GM23338 (cell line): Measurements from ENCODE around the gene SRGN. TPM values are rescaled to one million over a fixed set of nuclear protein-coding genes. Genes with fewer than 3 reads are reported as not detected.

Experiments
- ATAC-seq: fragments of 200-7000 bp; cut with Tn5 transposase; 3 replicates; pipeline ENCODE4 v1.9.1; 2020
- DNase-seq: peaks from one replicate; pipeline ENCODE4 v3.0.0-alpha.2; 2015; ENCODE audit warnings: low spot score
- H2AFZ ChIP-seq: fragments of 200-600 bp; sonication (generic); 2 replicates; pipeline ENCODE4 v1.8.0; 2016; ENCODE audit warnings: antibody characterized with exemption, mild to moderate bottlenecking, moderate library complexity
- H3F3A ChIP-seq: fragments of 200-600 bp; sonication (generic); replicated peaks from 2 replicates; pipeline ENCODE4 v1.8.0; 2017; ENCODE audit warnings: antibody characterized with exemption, mixed run types, low read depth
- H3K27ac ChIP-seq: fragments of 200-600 bp; sonication (generic); 2 replicates; pipeline ENCODE4 v1.6.1; 2016; ENCODE audit warnings: low read depth
- H3K27me3 ChIP-seq: fragments of 200-600 bp; sonication (generic); 2 replicates; pipeline ENCODE4 v1.8.0; 2016; ENCODE audit warnings: mild to moderate bottlenecking, mixed run types, moderate library complexity; ENCODE audit not compliant: insufficient read depth
- H3K36me3 ChIP-seq: fragments of 200-600 bp; sonication (generic); 2 replicates; pipeline ENCODE4 v1.8.0; 2016; ENCODE audit warnings: mild to moderate bottlenecking; ENCODE audit not compliant: insufficient read depth
- H3K4me1 ChIP-seq: fragments of 200-600 bp; sonication (generic); 2 replicates; pipeline ENCODE4 v1.8.0; 2016; ENCODE audit warnings: mild to moderate bottlenecking, moderate library complexity; ENCODE audit not compliant: insufficient read depth
- H3K4me2 ChIP-seq: fragments of 200-600 bp; sonication (generic); 2 replicates; pipeline ENCODE4 v1.7.1; 2017; ENCODE audit warnings: mixed run types
- H3K4me3 ChIP-seq: fragments of 200-600 bp; sonication (generic); 2 replicates; pipeline ENCODE4 v1.6.1; 2016; ENCODE audit warnings: mixed run types
- H3K79me2 ChIP-seq: fragments of 200-600 bp; sonication (generic); replicated peaks from 2 replicates; pipeline ENCODE4 v1.8.0; 2017; ENCODE audit warnings: mild to moderate bottlenecking; ENCODE audit not compliant: insufficient read depth
- H3K9me2 ChIP-seq: fragments of 200-600 bp; sonication (generic); 2 replicates; pipeline ENCODE4 v1.8.0; 2017; ENCODE audit not compliant: insufficient read depth
- H4K20me1 ChIP-seq: fragments of 200-600 bp; sonication (generic); replicated peaks from 2 replicates; pipeline ENCODE4 v1.8.0; 2017; ENCODE audit warnings: mild to moderate bottlenecking; ENCODE audit not compliant: insufficient read depth
- H3K27ac Mint-ChIP-seq: 2 replicates; pipeline ENCODE4 v1.8.0; 2020; ENCODE audit warnings: inconsistent platforms, mild to moderate bottlenecking, moderate library complexity, mixed read lengths
- H3K27me3 Mint-ChIP-seq: 3 replicates; pipeline ENCODE4 v1.8.0; 2022; ENCODE audit warnings: low read depth, mild to moderate bottlenecking, moderate library complexity, mixed read lengths, inconsistent platforms; ENCODE audit not compliant: insufficient read depth, poor library complexity
- H3K36me3 Mint-ChIP-seq: 3 replicates; pipeline ENCODE4 v1.8.0; 2021; ENCODE audit warnings: low read depth, mild to moderate bottlenecking, inconsistent platforms, moderate library complexity, mixed read lengths
- H3K4me1 Mint-ChIP-seq: 3 replicates; pipeline ENCODE4 v1.8.0; 2020; ENCODE audit warnings: mild to moderate bottlenecking, inconsistent platforms, mixed read lengths
- H3K4me3 Mint-ChIP-seq: 3 replicates; pipeline ENCODE4 v1.8.0; 2021; ENCODE audit warnings: moderate library complexity, mild to moderate bottlenecking, inconsistent platforms, mixed read lengths
- H3K9me3 Mint-ChIP-seq: 3 replicates; pipeline ENCODE4 v1.8.0; 2020; ENCODE audit warnings: moderate library complexity, mild to moderate bottlenecking, inconsistent platforms, mixed read lengths
- CREB1 ChIP-seq: fragments of 250-450 bp; sonication (Bioruptor Pico); IDR thresholded peaks from 2 replicates; pipeline ENCODE4 v1.5.0; 2020; ENCODE audit warnings: low read depth, mild to moderate bottlenecking, moderate library complexity
- EZH2 ChIP-seq: fragments of 200-600 bp; sonication (generic); IDR thresholded peaks from one replicate; pipeline ENCODE4 v1.8.0; 2017; ENCODE audit warnings: antibody characterized with exemption, mild to moderate bottlenecking, low read depth; ENCODE audit not compliant: unreplicated experiment
- JUNB ChIP-seq: IDR thresholded peaks from one replicate; pipeline ENCODE4 v1.6.1; 2016; ENCODE audit warnings: antibody characterized with exemption; ENCODE audit not compliant: unreplicated experiment
- POLR2AphosphoS5 ChIP-seq: IDR thresholded peaks from 2 replicates; pipeline ENCODE4 v1.6.1; 2016; ENCODE audit warnings: antibody characterized with exemption, low read depth
- STAT1 ChIP-seq: IDR thresholded peaks from one replicate; pipeline ENCODE4 v1.6.1; 2016; ENCODE audit warnings: antibody characterized with exemption; ENCODE audit not compliant: unreplicated experiment
- ZNF114 ChIP-seq: fragments of 250-450 bp; sonication (Bioruptor Pico); IDR thresholded peaks from 2 replicates; pipeline ENCODE4 v1.5.0; 2020; ENCODE audit warnings: mild to moderate bottlenecking, moderate library complexity
- ZNF331 ChIP-seq: fragments of 250-450 bp; sonication (Bioruptor Pico); IDR thresholded peaks from 2 replicates; pipeline ENCODE4 v1.5.0; 2020; ENCODE audit warnings: low read depth, mild to moderate bottlenecking, moderate library complexity
- polyA plus RNA-seq: library from polyadenylated mRNA; unstranded; fragments of >200 nt; fragmentation: Nextera tagmentation; extraction: Ambion mirVana; gene quantifications from 2 replicates; pipeline ENCODE4 v1.2.1, GENCODE V29; 2016
- total RNA-seq: library from RNA; depleted of rRNA; stranded (reverse); fragments of >200 nt; shearing (Covaris generic); gene quantifications from 2 replicates; pipeline ENCODE4 v1.2.3, GENCODE V29; 2014
- TF ChIP-seq, protein P1 (sequence below), 2 experiments: fragments of 200-600 bp in 1 of 2; sonication (generic) in 1 of 2; conservative IDR thresholded peaks; 2 replicates each; pipeline versions ENCODE4 v1.5.1 to v1.6.1; 2016 to 2017; ENCODE audit warnings: antibody characterized with exemption in 2 of 2, low read depth in 2 of 2, mild to moderate bottlenecking in 2 of 2, moderate library complexity in 1 of 2
- TF ChIP-seq, protein P2 (sequence below): IDR thresholded peaks from 2 replicates; pipeline ENCODE4 v1.6.1; 2016; ENCODE audit warnings: antibody characterized with exemption
- TF ChIP-seq, protein P3 (sequence below): fragments of 250-450 bp; sonication (Bioruptor Pico); IDR thresholded peaks from 2 replicates; pipeline ENCODE4 v1.5.0; 2020; ENCODE audit warnings: mild to moderate bottlenecking, moderate library complexity

The SRGN gene
- total and polyA plus RNA-seq, 2 experiments from 2014 or later: not detected

DNA sequence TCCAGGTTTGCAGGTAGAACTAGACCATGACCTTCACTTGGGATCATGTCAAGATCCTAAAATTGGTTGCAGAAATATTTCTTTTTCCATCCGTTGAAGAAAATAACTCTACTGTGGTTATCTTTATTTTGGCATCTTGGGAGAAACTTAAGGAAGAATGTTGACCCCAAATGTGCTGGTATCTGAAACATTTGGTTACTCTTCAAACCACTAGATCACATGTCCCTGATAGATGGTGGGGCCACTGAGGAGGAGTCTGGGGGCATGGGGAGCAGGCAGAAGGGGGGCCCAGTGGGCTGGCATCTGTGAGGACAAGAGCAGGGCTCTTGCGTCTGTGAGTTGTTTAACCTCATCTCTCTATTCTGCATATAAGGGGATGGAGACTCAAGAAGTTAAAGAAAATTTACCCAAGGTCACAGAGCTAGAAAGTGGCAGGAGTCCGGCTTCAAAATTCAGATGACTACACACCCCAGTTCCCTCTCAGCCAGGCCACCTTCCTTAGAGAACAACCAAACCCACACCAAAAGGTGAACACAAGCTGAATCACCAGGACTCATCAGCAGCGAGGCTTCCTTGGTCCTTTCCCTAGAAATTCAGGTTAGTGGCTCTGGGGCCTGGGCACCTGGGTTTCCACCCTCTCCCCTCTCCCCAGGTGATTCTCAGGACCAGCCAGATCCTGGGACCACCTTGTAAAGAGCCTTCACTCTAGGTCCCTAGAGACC, 40.6 kb upstream of the SRGN start:
- H3K27ac ChIP-seq: no peak overlapping the region
- no peak for TF ChIP-seq CREB1
- TF ChIP-seq POLR2AphosphoS5: no peak
- TF ChIP-seq ZNF331: no peak
- no peak for TF ChIP-seq STAT1
- no peak for TF ChIP-seq JUNB
- TF ChIP-seq, protein P1, sequence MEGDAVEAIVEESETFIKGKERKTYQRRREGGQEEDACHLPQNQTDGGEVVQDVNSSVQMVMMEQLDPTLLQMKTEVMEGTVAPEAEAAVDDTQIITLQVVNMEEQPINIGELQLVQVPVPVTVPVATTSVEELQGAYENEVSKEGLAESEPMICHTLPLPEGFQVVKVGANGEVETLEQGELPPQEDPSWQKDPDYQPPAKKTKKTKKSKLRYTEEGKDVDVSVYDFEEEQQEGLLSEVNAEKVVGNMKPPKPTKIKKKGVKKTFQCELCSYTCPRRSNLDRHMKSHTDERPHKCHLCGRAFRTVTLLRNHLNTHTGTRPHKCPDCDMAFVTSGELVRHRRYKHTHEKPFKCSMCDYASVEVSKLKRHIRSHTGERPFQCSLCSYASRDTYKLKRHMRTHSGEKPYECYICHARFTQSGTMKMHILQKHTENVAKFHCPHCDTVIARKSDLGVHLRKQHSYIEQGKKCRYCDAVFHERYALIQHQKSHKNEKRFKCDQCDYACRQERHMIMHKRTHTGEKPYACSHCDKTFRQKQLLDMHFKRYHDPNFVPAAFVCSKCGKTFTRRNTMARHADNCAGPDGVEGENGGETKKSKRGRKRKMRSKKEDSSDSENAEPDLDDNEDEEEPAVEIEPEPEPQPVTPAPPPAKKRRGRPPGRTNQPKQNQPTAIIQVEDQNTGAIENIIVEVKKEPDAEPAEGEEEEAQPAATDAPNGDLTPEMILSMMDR (conservative IDR thresholded peaks at IDR 0.05; ENCODE audit: low read depth in 2 of 2): no peak
- TF ChIP-seq EZH2: no peak
- TF ChIP-seq, protein P2, sequence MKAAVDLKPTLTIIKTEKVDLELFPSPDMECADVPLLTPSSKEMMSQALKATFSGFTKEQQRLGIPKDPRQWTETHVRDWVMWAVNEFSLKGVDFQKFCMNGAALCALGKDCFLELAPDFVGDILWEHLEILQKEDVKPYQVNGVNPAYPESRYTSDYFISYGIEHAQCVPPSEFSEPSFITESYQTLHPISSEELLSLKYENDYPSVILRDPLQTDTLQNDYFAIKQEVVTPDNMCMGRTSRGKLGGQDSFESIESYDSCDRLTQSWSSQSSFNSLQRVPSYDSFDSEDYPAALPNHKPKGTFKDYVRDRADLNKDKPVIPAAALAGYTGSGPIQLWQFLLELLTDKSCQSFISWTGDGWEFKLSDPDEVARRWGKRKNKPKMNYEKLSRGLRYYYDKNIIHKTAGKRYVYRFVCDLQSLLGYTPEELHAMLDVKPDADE: no peak
- TF ChIP-seq, protein P3, sequence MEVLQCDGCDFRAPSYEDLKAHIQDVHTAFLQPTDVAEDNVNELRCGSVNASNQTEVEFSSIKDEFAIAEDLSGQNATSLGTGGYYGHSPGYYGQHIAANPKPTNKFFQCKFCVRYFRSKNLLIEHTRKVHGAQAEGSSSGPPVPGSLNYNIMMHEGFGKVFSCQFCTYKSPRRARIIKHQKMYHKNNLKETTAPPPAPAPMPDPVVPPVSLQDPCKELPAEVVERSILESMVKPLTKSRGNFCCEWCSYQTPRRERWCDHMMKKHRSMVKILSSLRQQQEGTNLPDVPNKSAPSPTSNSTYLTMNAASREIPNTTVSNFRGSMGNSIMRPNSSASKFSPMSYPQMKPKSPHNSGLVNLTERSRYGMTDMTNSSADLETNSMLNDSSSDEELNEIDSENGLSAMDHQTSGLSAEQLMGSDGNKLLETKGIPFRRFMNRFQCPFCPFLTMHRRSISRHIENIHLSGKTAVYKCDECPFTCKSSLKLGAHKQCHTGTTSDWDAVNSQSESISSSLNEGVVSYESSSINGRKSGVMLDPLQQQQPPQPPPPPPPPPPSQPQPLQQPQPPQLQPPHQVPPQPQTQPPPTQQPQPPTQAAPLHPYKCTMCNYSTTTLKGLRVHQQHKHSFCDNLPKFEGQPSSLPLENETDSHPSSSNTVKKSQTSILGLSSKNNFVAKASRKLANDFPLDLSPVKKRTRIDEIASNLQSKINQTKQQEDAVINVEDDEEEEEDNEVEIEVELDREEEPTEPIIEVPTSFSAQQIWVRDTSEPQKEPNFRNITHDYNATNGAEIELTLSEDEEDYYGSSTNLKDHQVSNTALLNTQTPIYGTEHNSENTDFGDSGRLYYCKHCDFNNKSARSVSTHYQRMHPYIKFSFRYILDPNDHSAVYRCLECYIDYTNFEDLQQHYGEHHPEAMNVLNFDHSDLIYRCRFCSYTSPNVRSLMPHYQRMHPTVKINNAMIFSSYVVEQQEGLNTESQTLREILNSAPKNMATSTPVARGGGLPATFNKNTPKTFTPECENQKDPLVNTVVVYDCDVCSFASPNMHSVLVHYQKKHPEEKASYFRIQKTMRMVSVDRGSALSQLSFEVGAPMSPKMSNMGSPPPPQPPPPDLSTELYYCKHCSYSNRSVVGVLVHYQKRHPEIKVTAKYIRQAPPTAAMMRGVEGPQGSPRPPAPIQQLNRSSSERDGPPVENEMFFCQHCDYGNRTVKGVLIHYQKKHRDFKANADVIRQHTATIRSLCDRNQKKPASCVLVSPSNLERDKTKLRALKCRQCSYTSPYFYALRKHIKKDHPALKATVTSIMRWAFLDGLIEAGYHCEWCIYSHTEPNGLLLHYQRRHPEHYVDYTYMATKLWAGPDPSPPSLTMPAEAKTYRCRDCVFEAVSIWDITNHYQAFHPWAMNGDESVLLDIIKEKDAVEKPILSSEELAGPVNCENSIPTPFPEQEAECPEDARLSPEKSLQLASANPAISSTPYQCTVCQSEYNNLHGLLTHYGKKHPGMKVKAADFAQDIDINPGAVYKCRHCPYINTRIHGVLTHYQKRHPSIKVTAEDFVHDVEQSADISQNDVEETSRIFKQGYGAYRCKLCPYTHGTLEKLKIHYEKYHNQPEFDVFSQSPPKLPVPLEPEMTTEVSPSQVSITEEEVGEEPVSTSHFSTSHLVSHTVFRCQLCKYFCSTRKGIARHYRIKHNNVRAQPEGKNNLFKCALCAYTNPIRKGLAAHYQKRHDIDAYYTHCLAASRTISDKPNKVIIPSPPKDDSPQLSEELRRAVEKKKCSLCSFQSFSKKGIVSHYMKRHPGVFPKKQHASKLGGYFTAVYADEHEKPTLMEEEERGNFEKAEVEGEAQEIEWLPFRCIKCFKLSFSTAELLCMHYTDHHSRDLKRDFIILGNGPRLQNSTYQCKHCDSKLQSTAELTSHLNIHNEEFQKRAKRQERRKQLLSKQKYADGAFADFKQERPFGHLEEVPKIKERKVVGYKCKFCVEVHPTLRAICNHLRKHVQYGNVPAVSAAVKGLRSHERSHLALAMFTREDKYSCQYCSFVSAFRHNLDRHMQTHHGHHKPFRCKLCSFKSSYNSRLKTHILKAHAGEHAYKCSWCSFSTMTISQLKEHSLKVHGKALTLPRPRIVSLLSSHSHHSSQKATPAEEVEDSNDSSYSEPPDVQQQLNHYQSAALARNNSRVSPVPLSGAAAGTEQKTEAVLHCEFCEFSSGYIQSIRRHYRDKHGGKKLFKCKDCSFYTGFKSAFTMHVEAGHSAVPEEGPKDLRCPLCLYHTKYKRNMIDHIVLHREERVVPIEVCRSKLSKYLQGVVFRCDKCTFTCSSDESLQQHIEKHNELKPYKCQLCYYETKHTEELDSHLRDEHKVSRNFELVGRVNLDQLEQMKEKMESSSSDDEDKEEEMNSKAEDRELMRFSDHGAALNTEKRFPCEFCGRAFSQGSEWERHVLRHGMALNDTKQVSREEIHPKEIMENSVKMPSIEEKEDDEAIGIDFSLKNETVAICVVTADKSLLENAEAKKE (CRISPR knock-in tag): no peak
- no peak for TF ChIP-seq ZNF114 (CRISPR knock-in tag)
- no peaks in the 10 kb centered on the region for H3K9me2 ChIP-seq
- H4K20me1 ChIP-seq: no peaks in the 10 kb centered on the region
- DNase-seq (no peak), ATAC-seq (no peak)
- no peaks in the 10 kb centered on the region for H3K27me3 ChIP-seq
- no peaks in the 10 kb centered on the region for H3F3A ChIP-seq
- H3K79me2 ChIP-seq: no peaks in the 10 kb centered on the region
- H3K4me3 Mint-ChIP-seq: no peak overlapping the region
- H3K36me3 Mint-ChIP-seq: no peaks in the 10 kb centered on the region; the same call in 2 of the 3 replicates
- H3K27ac Mint-ChIP-seq: no peak overlapping the region
- H2AFZ ChIP-seq: no peak overlapping the region
- no peaks in the 10 kb centered on the region for H3K36me3 ChIP-seq
- H3K27me3 Mint-ChIP-seq: peaks cover 2% of the 10 kb centered on the region
- H3K4me1 ChIP-seq: no peaks in the 10 kb centered on the region
- H3K9me3 Mint-ChIP-seq: no peaks in the 10 kb centered on the region
- H3K4me2 ChIP-seq: no peak overlapping the region
- no peaks in the 10 kb centered on the region; the same call in 2 of the 3 replicates for H3K4me1 Mint-ChIP-seq
- no peak overlapping the region for H3K4me3 ChIP-seq
